GM12864 (cell line): Measurements from ENCODE around the gene NDUFC2.
A peak's percentile ranks its signal among the peaks of the same experiment; 100 is the strongest.

Source experiments
- DNase-seq: peaks from one replicate; pipeline ENCODE4 v3.0.0-alpha.2; 2011; ENCODE audit warnings: low read depth
- H3K4me3 ChIP-seq: 2 replicates; pipeline ENCODE4 v1.5.1; 2011; ENCODE audit warnings: mild to moderate bottlenecking, low read depth, low read length, control low read depth
- CTCF ChIP-seq: IDR thresholded peaks from 2 replicates; pipeline ENCODE4 v1.5.1; 2011; ENCODE audit warnings: low read depth, mild to moderate bottlenecking, moderate library complexity, low read length, control low read depth, inconsistent platforms; ENCODE audit errors: missing control alignments

The NDUFC2 gene

GRCh38 chr11:78079232-78080083, at the start of gene NDUFC2:
Gene NDUFC2, minus strand, starts transcription at chr11:78079862. Its CDS starts 118 bp downstream, at chr11:78079744.
- no peak for TF ChIP-seq CTCF
- DNase-seq = peak; percentile 51
- H3K4me3 ChIP-seq = peak within 1 kb of the TSS; percentile 97

- TF ChIP-seq CTCF = no peak
- DNase-seq = no peak
- H3K4me3 ChIP-seq = no peak overlapping the region
Observed at GRCh38 chr11:78127403-78127802, 47.7 kb upstream of the NDUFC2 start.

DNA sequence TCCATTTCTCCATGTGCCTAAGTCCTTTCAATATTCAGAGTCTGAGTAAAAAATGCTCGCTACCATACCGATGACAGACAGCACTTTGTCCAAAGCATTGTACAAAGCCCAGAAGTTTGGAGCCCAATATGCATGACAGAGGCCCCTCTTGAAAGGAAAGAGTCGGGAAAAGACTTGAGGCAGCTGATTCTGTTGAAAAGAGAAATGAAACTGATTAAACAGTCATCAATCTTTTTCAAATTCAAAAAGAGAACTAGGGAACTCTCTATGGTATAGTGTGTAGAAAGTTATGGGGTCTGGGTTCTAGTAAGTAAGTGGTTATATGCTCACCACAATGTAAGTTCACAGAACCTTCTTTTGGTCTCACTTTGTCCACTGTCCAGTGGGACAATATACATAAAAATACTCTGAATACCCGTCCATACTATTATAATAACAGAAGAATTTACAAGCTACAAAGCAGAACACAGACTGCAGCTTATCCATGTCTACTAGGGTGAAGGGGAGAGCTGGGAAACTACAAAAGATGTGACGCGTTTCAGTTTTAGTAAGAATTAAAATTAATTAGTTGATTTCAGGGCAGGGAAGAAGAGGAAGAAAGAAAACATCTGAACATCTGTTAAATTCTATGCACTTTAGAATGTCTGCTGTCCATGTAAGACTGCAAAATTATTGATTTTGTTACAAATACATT, 33.1 kb upstream of the NDUFC2 start:
- no peak for DNase-seq
- TF ChIP-seq CTCF = no peak
- H3K4me3 ChIP-seq = no peak overlapping the region

GRCh38 chr11:78111298-78111697, 31.6 kb upstream of the NDUFC2 start:
- no peak for TF ChIP-seq CTCF
- DNase-seq = no peak
- H3K4me3 ChIP-seq = no peak overlapping the region

DNA sequence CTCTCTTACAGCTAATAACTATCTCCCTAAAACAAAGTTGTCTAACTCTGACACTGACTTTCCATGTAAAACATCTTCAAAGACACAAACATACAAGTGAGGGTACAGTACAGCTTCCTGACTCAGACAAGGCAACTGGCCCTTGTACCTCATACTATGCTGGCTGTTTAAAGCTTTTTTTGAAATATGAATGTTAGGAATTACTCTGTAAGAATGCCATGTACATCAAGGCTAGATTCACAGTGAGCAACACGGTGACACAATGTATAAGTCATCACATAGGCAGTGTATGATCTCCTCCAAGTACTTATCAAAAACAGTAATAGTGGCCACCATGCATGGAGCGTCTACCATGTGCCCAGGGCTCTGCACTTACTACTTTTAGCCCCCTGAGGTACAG, 31.2 kb upstream of the NDUFC2 start:
- H3K4me3 ChIP-seq = no peak overlapping the region
- no peak for DNase-seq
- no peak for TF ChIP-seq CTCF

DNA sequence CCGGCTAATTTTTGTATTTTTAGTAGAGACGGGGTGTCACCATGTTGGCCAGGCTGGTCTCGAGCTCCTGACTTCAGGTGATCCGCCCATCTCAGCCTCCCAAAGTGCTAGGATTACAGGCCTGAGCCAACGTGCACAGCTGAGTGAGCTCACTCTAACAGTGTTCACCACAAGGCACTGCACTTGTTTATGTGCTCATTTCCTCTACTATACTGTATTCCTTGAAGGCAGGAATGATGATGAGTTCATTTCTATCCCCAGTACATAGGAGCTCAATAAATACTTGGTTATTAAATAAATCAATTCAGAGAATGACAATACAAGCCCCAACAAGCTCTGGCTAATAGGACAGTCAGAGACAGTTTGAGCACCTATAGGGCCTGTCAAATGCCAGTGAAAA, 30.7 kb upstream of the NDUFC2 start:
- no peak overlapping the region for H3K4me3 ChIP-seq
- no peak for DNase-seq
- TF ChIP-seq CTCF = no peak
